MCF 10A (cell line): ENCODE data around the gene SF3B3. TPM values are rescaled to one million over a fixed set of nuclear protein-coding genes. Genes with fewer than 3 reads are reported as not detected.

Source experiments
- BruUV-seq: library from RNA; stranded (reverse); fragments of 400-500 nt; replicated peaks from 2 replicates; lab custom pipeline; 2021; lab: Mats Ljungman, UMichigan
- CTCF ChIA-PET: fragments of 300-600 bp; sonication (Branson Sonifier 250); formaldehyde crosslinking; extraction: SDS; loops from one replicate; lab custom pipeline; 2021; ENCODE audit warnings: antibody characterized with exemption, inconsistent platforms; lab: Yijun Ruan, JAX
- POLR2A ChIA-PET: fragments of 300-600, 350-650 bp; sonication (Branson Sonifier 250); formaldehyde crosslinking; extraction: SDS; loops from one replicate; lab custom pipeline; 2020; ENCODE audit warnings: antibody characterized with exemption, inconsistent platforms; lab: Yijun Ruan, JAX
- DNase-seq: peaks from one replicate; pipeline ENCODE4 v3.0.0-alpha.2; 2018; ENCODE audit not compliant: unreplicated experiment
- H3K27ac Mint-ChIP-seq: one replicate; pipeline ENCODE4 v1.8.0; 2022; ENCODE audit warnings: mild to moderate bottlenecking, low read depth, mixed read lengths; ENCODE audit not compliant: unreplicated experiment
- H3K27me3 Mint-ChIP-seq: one replicate; pipeline ENCODE4 v1.8.0; 2022; ENCODE audit warnings: mixed read lengths; ENCODE audit not compliant: insufficient read depth, unreplicated experiment
- H3K36me3 Mint-ChIP-seq: one replicate; pipeline ENCODE4 v1.8.0; 2022; ENCODE audit warnings: mild to moderate bottlenecking, moderate library complexity, mixed read lengths; ENCODE audit not compliant: insufficient read depth, unreplicated experiment
- H3K4me1 Mint-ChIP-seq: one replicate; pipeline ENCODE4 v1.8.0; 2022; ENCODE audit warnings: mixed read lengths; ENCODE audit not compliant: insufficient read depth, unreplicated experiment
- H3K4me3 Mint-ChIP-seq: one replicate; pipeline ENCODE4 v1.8.0; 2022; ENCODE audit warnings: mild to moderate bottlenecking, moderate library complexity, mixed read lengths; ENCODE audit not compliant: unreplicated experiment
- H3K9me3 Mint-ChIP-seq: one replicate; pipeline ENCODE4 v1.8.0; 2022; ENCODE audit warnings: mixed read lengths; ENCODE audit not compliant: unreplicated experiment
- CTCF ChIP-seq: fragments of 200-600 bp; IDR thresholded peaks from one replicate; pipeline ENCODE4 v1.8.0; 2022; ENCODE audit warnings: antibody characterized with exemption, mild to moderate bottlenecking; ENCODE audit not compliant: unreplicated experiment
- intact Hi-C: fragments of 100-400 bp; cut with micrococcal nuclease; formaldehyde crosslinking; loops from 2 replicates; pipeline ENCODE4 v1.14.1; 2022
- total RNA-seq: library from RNA; stranded (reverse); gene quantifications from 2 replicates; pipeline ENCODE4 v1.2.3, GENCODE V29; 2022

Gene SF3B3
- total RNA-seq, 1 experiment from 2014 or later: 309 TPM

GRCh38 chr16:70591615-70592014 is 68.0 kb downstream of the SF3B3 start:
- ChIA-PET POLR2A (interaction anchor here (1.0 kb wide), 1 partner anchor 10 kb away, joined by 3 read pairs; no protein-coding TSS in a partner anchor), CTCF (no interaction called here)
- no peaks in the 10 kb centered on the region for H3K9me3 Mint-ChIP-seq
- H3K4me3 Mint-ChIP-seq: no peak overlapping the region
- no peak for DNase-seq
- no peak overlapping the region for H3K27ac Mint-ChIP-seq
- H3K27me3 Mint-ChIP-seq: no peaks in the 10 kb centered on the region
- no TSS peak for BruUV-seq
- intact Hi-C loops: no loop called here
- TF ChIP-seq CTCF: no peak
- peaks cover 2% of the 10 kb centered on the region for H3K36me3 Mint-ChIP-seq
- peaks cover 24% of the 10 kb centered on the region for H3K4me1 Mint-ChIP-seq

GRCh38 chr16:70592106-70592571 is 68.5 kb downstream of the SF3B3 start:
- Mint-ChIP-seq H3K27me3 (no peaks in the 10 kb centered on the region), H3K4me3 (no peak overlapping the region), H3K9me3 (no peaks in the 10 kb centered on the region), H3K27ac (no peak overlapping the region), H3K4me1 (peaks cover 24% of the 10 kb centered on the region), H3K36me3 (peaks cover 8% of the 10 kb centered on the region)
- no peak for TF ChIP-seq CTCF
- ChIA-PET POLR2A (no interaction called here), CTCF (no interaction called here)
- BruUV-seq: no TSS peak
- no peak for DNase-seq
- intact Hi-C loops: no loop called here

- BruUV-seq: no TSS peak
- Mint-ChIP-seq H3K9me3 (no peaks in the 10 kb centered on the region), H3K4me1 (peaks cover 23% of the 10 kb centered on the region), H3K36me3 (peaks cover 8% of the 10 kb centered on the region), H3K4me3 (no peak overlapping the region), H3K27me3 (no peaks in the 10 kb centered on the region), H3K27ac (no peak overlapping the region)
- intact Hi-C loops: no loop called here
- ChIA-PET POLR2A (interaction anchor here (0.7 kb wide), 1 partner anchor 56 kb away, joined by 3 read pairs; no protein-coding TSS in a partner anchor), CTCF (interaction anchor here (0.5 to 1.6 kb wide), 6 partner anchors 32 to 770 kb away, joined by 3 to 5 read pairs (median 4); no protein-coding TSS in a partner anchor)
- DNase-seq: no peak
- TF ChIP-seq CTCF: no peak
These were observed 69.9 kb downstream of the SF3B3 start for GRCh38 chr16:70593544-70593943.

- POLR2A ChIA-PET: no interaction called here
- H3K27me3 Mint-ChIP-seq: peaks cover under 1% of the 10 kb centered on the region
- intact Hi-C loops: no loop called here
- no peaks in the 10 kb centered on the region for H3K9me3 Mint-ChIP-seq
- DNase-seq: peak; percentile 89
- CTCF ChIA-PET: interaction anchor here (1.6 kb wide), 1 partner anchor 59 kb away, joined by 4 read pairs; no protein-coding TSS in a partner anchor
- H3K36me3 Mint-ChIP-seq: peaks cover 8% of the 10 kb centered on the region
- H3K4me3 Mint-ChIP-seq: no peak overlapping the region
- BruUV-seq: no TSS peak
- no peak for TF ChIP-seq CTCF
- peaks cover 20% of the 10 kb centered on the region for H3K4me1 Mint-ChIP-seq
- no peak overlapping the region for H3K27ac Mint-ChIP-seq
These were observed 71.0 kb downstream of the SF3B3 start for GRCh38 chr16:70594569-70594968.
